GM12878 (cell line): ENCODE data around the gene KCNQ1. TPM values are rescaled to one million over a fixed set of nuclear protein-coding genes. Genes with fewer than 3 reads are reported as not detected.

ENCODE experiments used
- ATAC-seq: fragments of 200-7000 bp; cut with Tn5 transposase; 3 replicates; pipeline ENCODE4 v1.9.1; 2020; ENCODE audit warnings: mild to moderate bottlenecking, moderate library complexity
- BruUV-seq: library from RNA; stranded (reverse); fragments of 400-500 nt; replicated peaks from 2 replicates; lab custom pipeline; 2021; lab: Mats Ljungman, UMichigan
- CTCF ChIA-PET: fragments of 300-600 bp; sonication (Branson Sonifier 250); formaldehyde crosslinking; extraction: SDS; loops from one replicate; lab custom pipeline; 2021; ENCODE audit warnings: inconsistent platforms; lab: Yijun Ruan, JAX
- POLR2A ChIA-PET: fragments of 350-600 bp; formaldehyde crosslinking; extraction: SDS; loops from one replicate; lab custom pipeline; 2021; ENCODE audit warnings: inconsistent platforms; lab: Charles Lee
- RAD21 ChIA-PET: fragments of 300-600 bp; sonication (Branson Sonifier 250); formaldehyde crosslinking; loops from one replicate; lab custom pipeline; 2023; ENCODE audit warnings: antibody characterized with exemption; ENCODE audit not compliant: unreplicated experiment; lab: Charles Lee
- SMC1A ChIA-PET: fragments of 300-600 bp; sonication (Branson Sonifier 250); formaldehyde crosslinking; loops from one replicate; lab custom pipeline; 2023; ENCODE audit not compliant: unreplicated experiment, uncharacterized antibody; lab: Charles Lee
- DNase-seq: peaks from one replicate; pipeline ENCODE4 v3.0.0-alpha.2; 2011; ENCODE audit warnings: low read depth, low spot score
- FAIRE-seq: peaks from 3 replicates; lab custom pipeline; 2011; peaks lifted over from hg19 to GRCh38; lab: Jason Lieb, UNC
- H2AFZ ChIP-seq: 2 replicates; pipeline ENCODE4 v1.6.0; 2011; ENCODE audit warnings: low read depth, low read length, control low read depth; ENCODE audit not compliant: control insufficient read depth
- H3K27ac ChIP-seq: 2 replicates; pipeline ENCODE4 v1.5.1; 2011; ENCODE audit warnings: control low read depth; ENCODE audit not compliant: control insufficient read depth, insufficient read depth
- H3K27me3 ChIP-seq, 2 experiments: replicated peaks in 1 of 2; 2 replicates each; pipeline versions ENCODE4 v1.6.0 to v1.6.1; 2011; ENCODE audit warnings: low read length in 1 of 2; ENCODE audit not compliant: control insufficient read depth in 2 of 2, insufficient read depth in 2 of 2
- H3K36me3 ChIP-seq, 2 experiments: 2 replicates each; pipeline ENCODE4 v1.5.1; 2011; ENCODE audit warnings: low read length in 1 of 2; ENCODE audit not compliant: control insufficient read depth in 2 of 2, insufficient read depth in 2 of 2
- H3K4me1 ChIP-seq: 2 replicates; pipeline ENCODE4 v1.6.1; 2011; ENCODE audit warnings: mild to moderate bottlenecking, low read length, moderate library complexity, mixed read lengths; ENCODE audit not compliant: control insufficient read depth, insufficient read depth
- H3K4me2 ChIP-seq: 2 replicates; pipeline ENCODE4 v1.6.0; 2011; ENCODE audit warnings: control low read depth; ENCODE audit not compliant: control insufficient read depth, insufficient read depth
- H3K4me3 ChIP-seq: fragments of 200-600 bp; sonication (generic); 2 replicates; pipeline ENCODE4 v1.5.1; 2016
- H3K79me2 ChIP-seq: 2 replicates; pipeline ENCODE4 v1.6.0; 2011; ENCODE audit warnings: low read length; ENCODE audit not compliant: control insufficient read depth, insufficient read depth
- H3K9ac ChIP-seq: 2 replicates; pipeline ENCODE4 v1.8.0; 2011; ENCODE audit warnings: low read length, control low read depth, mixed read lengths; ENCODE audit not compliant: control insufficient read depth, insufficient read depth
- H3K9me3 ChIP-seq: replicated peaks from 3 replicates; pipeline ENCODE4 v1.5.1; 2011; ENCODE audit warnings: mild to moderate bottlenecking, low read length; ENCODE audit not compliant: control insufficient read depth, insufficient read depth
- H4K20me1 ChIP-seq: 2 replicates; pipeline ENCODE4 v1.6.0; 2011; ENCODE audit not compliant: control insufficient read depth, insufficient read depth
- ATF2 ChIP-seq: IDR thresholded peaks from 2 replicates; pipeline ENCODE4 v1.6.1; 2012; ENCODE audit warnings: low read length, inconsistent platforms
- BCL3 ChIP-seq: IDR thresholded peaks from 2 replicates; pipeline ENCODE4 v1.6.1; 2011; ENCODE audit warnings: borderline replicate concordance, low read depth, mild to moderate bottlenecking, moderate library complexity, low read length; ENCODE audit not compliant: insufficient read depth, poor library complexity, severe bottlenecking
- CBFB ChIP-seq: IDR thresholded peaks from 2 replicates; pipeline ENCODE4 v1.6.1; 2016; ENCODE audit warnings: antibody characterized with exemption, low read depth
- CBX3 ChIP-seq: fragments of 200-600 bp; sonication (generic); IDR thresholded peaks from 2 replicates; pipeline ENCODE4 v1.6.1; 2016; ENCODE audit warnings: low read depth, borderline replicate concordance
- IKZF1 ChIP-seq: fragments of 450-650 bp; conservative IDR thresholded peaks from 2 replicates; pipeline ENCODE4 v1.6.1; 2017; ENCODE audit warnings: antibody characterized with exemption, mild to moderate bottlenecking
- IRF3 ChIP-seq: fragments of 450-650 bp; IDR thresholded peaks from 2 replicates; pipeline ENCODE4 v1.6.1; 2014; ENCODE audit warnings: mild to moderate bottlenecking
- IRF5 ChIP-seq: fragments of 450-650 bp; IDR thresholded peaks from 2 replicates; pipeline ENCODE4 v1.6.1; 2017; ENCODE audit warnings: borderline replicate concordance
- KDM1A ChIP-seq: fragments of 200-600 bp; sonication (generic); IDR thresholded peaks from 2 replicates; pipeline ENCODE4 v1.6.1; 2016; ENCODE audit warnings: borderline replicate concordance
- MEF2A ChIP-seq: IDR thresholded peaks from 2 replicates; pipeline ENCODE4 v1.6.1; 2011; ENCODE audit warnings: low read depth, mild to moderate bottlenecking, low read length, moderate library complexity; ENCODE audit not compliant: insufficient read depth
- POLR2A ChIP-seq: IDR thresholded peaks from 2 replicates; pipeline ENCODE4 v1.6.1; 2011; ENCODE audit warnings: low read depth, mild to moderate bottlenecking, low read length
- POU2F2 ChIP-seq: IDR thresholded peaks from 3 replicates; pipeline ENCODE4 v1.6.1; 2011; ENCODE audit warnings: low read depth, mild to moderate bottlenecking, low read length, borderline replicate concordance
- SIX5 ChIP-seq: IDR thresholded peaks from 2 replicates; pipeline ENCODE4 v1.6.1; 2011; ENCODE audit warnings: mild to moderate bottlenecking, low read depth, low read length, moderate library complexity; ENCODE audit not compliant: severe bottlenecking
- SREBF2 ChIP-seq: IDR thresholded peaks from 2 replicates; pipeline ENCODE4 v1.6.1; 2012; ENCODE audit warnings: mild to moderate bottlenecking, low read length
- WGBS: methylation state at CpG from one replicate; pipeline ENCODE4 v1.1.6; 2016; ENCODE audit warnings: low lambda C conversion rate; ENCODE audit not compliant: insufficient replicate concordance, insufficient coverage; ENCODE audit errors: missing lambda C conversion rate; 5-methylcytosine and 5-hydroxymethylcytosine counted together
- in situ Hi-C: fragments of 300-500 bp; cut with MboI; formaldehyde crosslinking; loops from 9 replicates; pipeline ENCODE4 v1.14.3; 2018; ENCODE audit warnings: mixed read lengths
- intact Hi-C: fragments of 100-400 bp; cut with micrococcal nuclease; formaldehyde crosslinking; loops from one replicate; pipeline ENCODE4 v1.14.2; 2022; ENCODE audit not compliant: unreplicated experiment
- polyA plus RNA-seq, 11 experiments: library from polyadenylated mRNA; depleted of rRNA in 4 of 11; unstranded in 6 of 11; stranded (reverse) in 5 of 11; fragments of >200 nt; fragmentation: Nextera tagmentation in 4 of 11; fragmentation: Illumina TruSeq in 1 of 11; extraction: Ambion mirVana in 4 of 11; extraction: Trizol in 1 of 11; gene quantifications; 1 replicate in 1 of 11; 2 replicates in 10 of 11; pipeline versions ENCODE4 v1.2.1 to v1.2.3, GENCODE V29; 2011 to 2016; ENCODE audit warnings: inconsistent platforms in 2 of 11, missing spikeins in 2 of 11, low read depth in 1 of 11
- total RNA-seq, 4 experiments: library from RNA; depleted of rRNA in 3 of 4; stranded (reverse); fragments of >200 nt in 3 of 4; fragmentation: Illumina TruSeq in 1 of 4; extraction: Trizol in 1 of 4; gene quantifications; 2 replicates each; pipeline versions ENCODE4 v1.2.1 to v1.2.3, GENCODE V29; 2013 to 2021

Gene KCNQ1
- total and polyA plus RNA-seq, 10 of the 15 experiments (the other 5 are each of a cell fraction or from before 2014, with no cell fraction given) = 0.03 to 0.15 (median 0.12) TPM; not detected in 7

GRCh38 chr11:2830886-2831285, 386.1 kb downstream of the KCNQ1 start:
- FAIRE-seq = no peak
- DNase-seq = no peak
- Histone ChIP-seq H3K9me3 (no peaks in the 10 kb centered on the region; the same call in 2 of the 3 replicates), H3K4me1 (no peaks in the 10 kb centered on the region), H3K36me3 (no peaks in the 10 kb centered on the region), H3K4me3 (no peak overlapping the region), H4K20me1 (no peaks in the 10 kb centered on the region), H3K27me3 (no peaks in the 10 kb centered on the region; a peak in 2 of 4 replicates), H3K9ac (no peak overlapping the region), H3K4me2 (no peak overlapping the region), H2AFZ (no peak overlapping the region), H3K79me2 (no peaks in the 10 kb centered on the region), H3K27ac (no peak overlapping the region)
- WGBS = 35% methylated on average over 8 of the region's 8 CpGs
- intact Hi-C loops (no loop called here), in situ Hi-C loops (no loop called here)
- no TSS peak for BruUV-seq
- no peak for TF ChIP-seq SIX5
- TF ChIP-seq MEF2A = no peak
- TF ChIP-seq IRF5 = no peak
- TF ChIP-seq POU2F2 = no peak
- no peak for TF ChIP-seq BCL3
- TF ChIP-seq CBX3 = no peak
- no peak for TF ChIP-seq ATF2
- TF ChIP-seq POLR2A = no peak
- TF ChIP-seq SREBF2 = no peak
- TF ChIP-seq KDM1A = no peak
- TF ChIP-seq IRF3 = no peak
- TF ChIP-seq IKZF1 = no peak
- TF ChIP-seq CBFB = no peak
- SMC1A ChIA-PET = no interaction called here
- RAD21 ChIA-PET = no interaction called here
- no peak for ATAC-seq
- POLR2A ChIA-PET = no interaction called here
- CTCF ChIA-PET = no interaction called here
